ENCODE measurements around the gene CA7.

DNA sequence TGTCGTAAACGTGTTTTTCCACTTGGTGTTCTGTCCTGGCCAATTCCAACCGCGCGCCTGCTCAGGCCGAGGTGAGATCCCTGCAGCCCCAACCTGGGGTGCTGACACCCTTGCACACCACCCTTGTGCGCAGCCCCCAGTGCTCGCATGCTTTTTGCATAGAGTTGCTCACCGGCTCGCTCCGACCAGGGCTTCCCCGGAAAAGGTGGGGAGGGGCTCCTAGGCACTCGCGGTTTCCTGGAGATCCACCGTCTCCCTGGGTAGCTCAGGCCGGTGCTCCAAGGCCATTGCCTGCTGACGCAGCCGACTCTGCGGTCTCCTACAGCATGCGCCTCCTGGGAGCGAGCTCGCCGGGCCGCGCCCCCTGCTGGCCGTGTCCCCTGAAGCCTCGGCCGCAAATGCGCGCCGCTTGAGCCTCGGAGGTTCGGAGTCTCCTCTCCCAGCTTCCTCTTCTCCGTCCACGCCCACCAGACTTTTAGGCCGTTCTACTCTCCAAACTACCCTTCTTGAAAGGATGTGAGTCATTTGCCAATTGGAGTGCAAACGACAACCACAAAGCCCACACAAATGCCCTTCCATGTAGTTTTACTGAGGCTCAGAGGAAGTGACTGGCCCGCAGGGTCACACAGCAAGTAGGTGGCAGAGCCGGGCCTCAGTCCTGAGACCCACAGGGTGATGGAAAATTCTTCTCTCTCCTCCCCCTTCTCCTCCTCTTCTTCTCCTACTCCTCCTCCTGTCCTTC lies 28.9 kb downstream of the CA7 start:
- no peak for TF ChIP-seq EZH2 (IDR thresholded peaks at IDR 0.05)
- no peak for TF ChIP-seq POLR2AphosphoS5 (IDR thresholded peaks at IDR 0.05; ENCODE audit: borderline replicate concordance, low read depth, low read length)

Measured in SK-N-MC (cell line).